Adrenal gland (tissue), 12 donors: ENCODE measurements around the gene FIP1L1. TPM values are rescaled to one million over a fixed set of nuclear protein-coding genes. Genes with fewer than 3 reads are reported as not detected.
A peak's percentile ranks its signal among the peaks of the same experiment; 100 is the strongest.

Source experiments
- DNase-seq, 7 donors: peaks; one replicate each; pipeline ENCODE4 v3.0.0-alpha.2; 2019 to 2020
- H3K27ac ChIP-seq, 5 donors: fragments of 200-600 bp; sonication (generic) in 4 of 5; 1 replicate in 3 of 5; 2 replicates in 2 of 5; pipeline versions ENCODE4 v1.5.1 to v1.8.0; 2016 to 2020; ENCODE audit warnings: mild to moderate bottlenecking in 1 of 5
- H3K27me3 ChIP-seq: fragments of 200-600 bp; 2 replicates; pipeline ENCODE4 v1.8.0; 2021
- H3K36me3 ChIP-seq, 2 donors: fragments of 200-600 bp; replicated peaks in 1 of 2; 1 replicate in 1 of 2; 2 replicates in 1 of 2; pipeline versions ENCODE4 v1.5.1 to v1.8.0; 2018 to 2022
- H3K4me1 ChIP-seq, 2 donors: fragments of 200-600 bp; replicated peaks in 1 of 2; 1 replicate in 1 of 2; 2 replicates in 1 of 2; pipeline versions ENCODE4 v1.5.1 to v1.8.0; 2018 to 2021
- H3K4me3 ChIP-seq, 4 donors: fragments of 200-600 bp; sonication (generic) in 3 of 4; one replicate each; pipeline ENCODE4 v1.5.1; 2016 to 2018
- H3K9me3 ChIP-seq, 3 donors: fragments of 200-600 bp; sonication (generic) in 1 of 3; replicated peaks in 1 of 3; 1 replicate in 2 of 3; 2 replicates in 1 of 3; pipeline versions ENCODE4 v1.5.1 to v1.8.0; 2016 to 2021
- CTCF ChIP-seq, 6 experiments: fragments of 450-650 bp in 4 of 6; fragments of 200-600 bp in 2 of 6; sonication (generic) in 1 of 6; IDR thresholded peaks; 1 replicate in 5 of 6; 2 replicates in 1 of 6; pipeline versions ENCODE4 v1.5.1 to v1.8.0; 2016 to 2021; ENCODE audit warnings: antibody characterized with exemption in 6 of 6, mild to moderate bottlenecking in 2 of 6, moderate library complexity in 1 of 6
- POLR2A ChIP-seq, 2 donors: fragments of 450-650 bp; IDR thresholded peaks; one replicate each; pipeline ENCODE4 v1.6.1; 2017; ENCODE audit warnings: antibody characterized with exemption in 2 of 2, mild to moderate bottlenecking in 2 of 2, moderate library complexity in 1 of 2
- WGBS, 4 donors: extraction: QIAGEN DNeasy Blood & Tissue Kit in 2 of 4; methylation state at CpG; one replicate each; pipeline versions ENCODE4 v1.1.5 to v1.1.7; 2013 to 2017; 5-methylcytosine and 5-hydroxymethylcytosine counted together
- intact Hi-C, 2 donors: fragments of 100-400 bp; cut with DNase I; formaldehyde crosslinking; loops; one replicate each; pipeline versions ENCODE4 v1.14.1 to v1.15.0; 2022 to 2023
- polyA plus RNA-seq, 3 donors: library from polyadenylated mRNA; stranded (reverse); fragments of 200-250 nt in 2 of 3; fragments of 350-450 nt in 1 of 3; fragmentation: Illumina TruSeq in 1 of 3; extraction: RNeasy Lipid Tissue Mini Kit (QIAGEN cat#74804) in 1 of 3; gene quantifications; one replicate each; pipeline ENCODE4 v1.2.3, GENCODE V29; 2013 to 2014
- total RNA-seq, 9 donors: library from RNA; depleted of rRNA in 4 of 9; stranded (reverse); fragments of >200 nt in 4 of 9; fragments of 120-200 nt in 1 of 9; fragmentation: NEBNext Ultra II Directional in 1 of 9; extraction: Animal tissue kit (Norgen Biotek cat#: 25700) in 1 of 9; gene quantifications; one replicate each; pipeline versions ENCODE4 v1.1.0 to v1.2.4, GENCODE V29; 2013 to 2023
- donor health status: healthy with polysubstance abuse.
- donor health status: Bipolar disorder and iron deficiency.
- donor health status: DM: yes; HTN: yes; CAD: no.
- donor health status: DM: no; HTN: no; CAD: no.
- donor health status: DM: no; HTN: no; CAD: no.
- donor health status: DM: yes; HTN: yes; CAD: no.

Gene FIP1L1
- total and polyA plus RNA-seq, 12 donors, result 28.5 to 77.9 (median 62.9) TPM

- TF ChIP-seq POLR2A (IDR thresholded peaks at IDR 0.05) (no peak), CTCF (IDR thresholded peaks at IDR 0.05) (no peak)
- 87 to 96% (median 91%) methylated on average over 3 of the region's 3 CpGs for WGBS, 4 donors
- peaks cover 0 to 29% of the 10 kb centered on the region in 2 donors for H3K36me3 ChIP-seq
These were observed 73.3 kb downstream of the FIP1L1 start for GRCh38 chr4:53450773-53451172.

GRCh38 chr4:53453385-53453784 lies 75.9 kb downstream of the FIP1L1 start:
- peaks cover 0 to 30% of the 10 kb centered on the region in 2 donors for H3K36me3 ChIP-seq
- peak in 3 of 7 donors; percentile 13 to 26 (median 20) for DNase-seq
- H3K4me1 ChIP-seq, result peaks cover 0 to 9% of the 10 kb centered on the region in 2 donors
- intact Hi-C loops, result no loop called here
- H3K27ac ChIP-seq, result no peak overlapping the region
- 79 to 91% (median 85%) methylated on average over 2 of the region's 2 CpGs for WGBS, 4 donors
- TF ChIP-seq CTCF (IDR thresholded peaks at IDR 0.05), result no peak
- no peak for TF ChIP-seq POLR2A (IDR thresholded peaks at IDR 0.05)
- H3K27me3 ChIP-seq, result no peaks in the 10 kb centered on the region
- no peak overlapping the region for H3K4me3 ChIP-seq
- H3K9me3 ChIP-seq, result no peaks in the 10 kb centered on the region

More at GRCh38 chr4:53450773-53451172, 73.3 kb downstream of the FIP1L1 start:
- H3K9me3 ChIP-seq, result no peaks in the 10 kb centered on the region
- H3K4me3 ChIP-seq, result no peak overlapping the region
- no peaks in the 10 kb centered on the region for H3K27me3 ChIP-seq
- H3K4me1 ChIP-seq, result peaks cover 0 to 9% of the 10 kb centered on the region in 2 donors
- DNase-seq, result no peak
- no peak overlapping the region for H3K27ac ChIP-seq
- intact Hi-C loops, result no loop called here

GRCh38 chr4:53455766-53456165 lies 78.3 kb downstream of the FIP1L1 start:
- DNase-seq, result no peak
- Histone ChIP-seq H3K27me3 (no peaks in the 10 kb centered on the region), H3K36me3 (peaks cover 0 to 42% of the 10 kb centered on the region in 2 donors), H3K27ac (no peak overlapping the region), H3K9me3 (no peaks in the 10 kb centered on the region), H3K4me1 (no peaks in the 10 kb centered on the region), H3K4me3 (no peak overlapping the region)
- no peak for TF ChIP-seq CTCF (IDR thresholded peaks at IDR 0.05)
- no peak for TF ChIP-seq POLR2A (IDR thresholded peaks at IDR 0.05)
- intact Hi-C loops, result no loop called here
- WGBS, 4 donors, result 90 to 97% (median 93%) methylated on average over 3 of the region's 3 CpGs

- Histone ChIP-seq H3K36me3 (peaks cover 0 to 47% of the 10 kb centered on the region in 2 donors), H3K4me1 (no peaks in the 10 kb centered on the region), H3K27me3 (no peaks in the 10 kb centered on the region), H3K9me3 (no peaks in the 10 kb centered on the region), H3K4me3 (no peak overlapping the region), H3K27ac (no peak overlapping the region)
- TF ChIP-seq CTCF (IDR thresholded peaks at IDR 0.05) (no peak), POLR2A (IDR thresholded peaks at IDR 0.05) (no peak)
- no peak for DNase-seq
- intact Hi-C loops, result no loop called here
These were observed 78.7 kb downstream of the FIP1L1 start for GRCh38 chr4:53456178-53456577.
